Endothelial cell of umbilical vein (primary cell): ENCODE results near the gene NEXN.

Experiments used
- EZH2 ChIP-seq: IDR thresholded peaks from 2 replicates; pipeline ENCODE4 v1.6.1; 2012; ENCODE audit warnings: borderline replicate concordance, low read depth, mild to moderate bottlenecking, moderate library complexity, low read length, inconsistent platforms; ENCODE audit not compliant: severe bottlenecking
- FOS ChIP-seq: IDR thresholded peaks from 2 replicates; pipeline ENCODE4 v1.6.1; 2011; ENCODE audit warnings: mild to moderate bottlenecking, low read length, moderate library complexity, borderline replicate concordance; ENCODE audit not compliant: insufficient read depth
- JUN ChIP-seq: IDR thresholded peaks from 2 replicates; pipeline ENCODE4 v1.6.1; 2011; ENCODE audit warnings: borderline replicate concordance, low read depth; ENCODE audit not compliant: insufficient read length, insufficient read depth
- MAX ChIP-seq: IDR thresholded peaks from 2 replicates; pipeline ENCODE4 v1.6.1; 2011; ENCODE audit not compliant: insufficient read depth, insufficient read length
- MYC ChIP-seq: IDR thresholded peaks from one replicate; pipeline ENCODE4 v1.6.1; 2011; ENCODE audit warnings: mild to moderate bottlenecking, low read depth, low read length
- POLR2A ChIP-seq: IDR thresholded peaks from 2 replicates; pipeline ENCODE4 v1.6.1; 2012; ENCODE audit warnings: low read depth, mild to moderate bottlenecking, control low read depth, low read length
- POLR2AphosphoS5 ChIP-seq: IDR thresholded peaks from 2 replicates; pipeline ENCODE4 v1.6.1; 2012; ENCODE audit warnings: low read depth, mild to moderate bottlenecking, control low read depth, low read length, moderate library complexity; ENCODE audit not compliant: insufficient read depth
- TF ChIP-seq, protein P1 (sequence below), 2 donors: IDR thresholded peaks; 1 replicate in 1 of 2; 2 replicates in 1 of 2; pipeline ENCODE4 v1.5.1; 2011; ENCODE audit warnings: low read length in 2 of 2, mild to moderate bottlenecking in 2 of 2, moderate library complexity in 2 of 2, control low read depth in 1 of 2, inconsistent platforms in 1 of 2, low read depth in 1 of 2; ENCODE audit not compliant: insufficient read depth in 1 of 2; ENCODE audit errors: extremely low read depth in 1 of 2

GRCh38 chr1:77872645-77873044 is 15.8 kb upstream of the NEXN start:
- no peak for TF ChIP-seq EZH2
- no peak for TF ChIP-seq POLR2AphosphoS5
- TF ChIP-seq, protein P1, sequence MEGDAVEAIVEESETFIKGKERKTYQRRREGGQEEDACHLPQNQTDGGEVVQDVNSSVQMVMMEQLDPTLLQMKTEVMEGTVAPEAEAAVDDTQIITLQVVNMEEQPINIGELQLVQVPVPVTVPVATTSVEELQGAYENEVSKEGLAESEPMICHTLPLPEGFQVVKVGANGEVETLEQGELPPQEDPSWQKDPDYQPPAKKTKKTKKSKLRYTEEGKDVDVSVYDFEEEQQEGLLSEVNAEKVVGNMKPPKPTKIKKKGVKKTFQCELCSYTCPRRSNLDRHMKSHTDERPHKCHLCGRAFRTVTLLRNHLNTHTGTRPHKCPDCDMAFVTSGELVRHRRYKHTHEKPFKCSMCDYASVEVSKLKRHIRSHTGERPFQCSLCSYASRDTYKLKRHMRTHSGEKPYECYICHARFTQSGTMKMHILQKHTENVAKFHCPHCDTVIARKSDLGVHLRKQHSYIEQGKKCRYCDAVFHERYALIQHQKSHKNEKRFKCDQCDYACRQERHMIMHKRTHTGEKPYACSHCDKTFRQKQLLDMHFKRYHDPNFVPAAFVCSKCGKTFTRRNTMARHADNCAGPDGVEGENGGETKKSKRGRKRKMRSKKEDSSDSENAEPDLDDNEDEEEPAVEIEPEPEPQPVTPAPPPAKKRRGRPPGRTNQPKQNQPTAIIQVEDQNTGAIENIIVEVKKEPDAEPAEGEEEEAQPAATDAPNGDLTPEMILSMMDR (IDR thresholded peaks at IDR 0.05; ENCODE audit: extremely low read depth in 1 of 2, insufficient read depth in 1 of 2, low read depth in 1 of 2, low read length in 2 of 2): no peak
- TF ChIP-seq FOS: no peak
- no peak for TF ChIP-seq MAX
- TF ChIP-seq JUN: no peak
- no peak for TF ChIP-seq MYC
- no peak for TF ChIP-seq POLR2A
